ENCODE data around the gene PSG7.
"Not testable (repeated sequence)": the region's sequence is repeated elsewhere in the genome, so short reads cannot be mapped to it uniquely, and the experiment has no call there.

DNA sequence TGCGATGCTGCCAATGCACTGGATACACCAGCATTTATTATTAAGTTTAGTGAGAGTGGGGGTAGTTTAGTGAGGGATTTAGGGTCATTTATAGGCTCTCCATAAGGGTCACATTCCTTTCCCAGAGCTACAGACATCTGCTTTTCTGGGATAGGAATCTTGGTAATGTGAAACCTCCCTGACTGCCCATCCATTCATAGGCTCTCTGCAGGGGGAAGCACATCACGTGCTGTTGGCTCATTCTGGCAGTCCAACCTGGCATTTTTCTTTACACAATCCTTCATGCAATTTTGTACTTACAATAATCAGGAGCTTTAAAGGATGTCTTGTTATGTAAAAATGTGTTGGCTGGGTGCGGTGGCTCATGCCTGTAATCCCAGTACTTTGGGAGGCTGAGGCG lies 36.4 kb downstream of the PSG7 start:
- TF ChIP-seq EZH2 (IDR thresholded peaks at IDR 0.05; ENCODE audit: low read length, missing control alignments); CTCF (conservative IDR thresholded peaks at IDR 0.05 in 1 of 2, IDR thresholded peaks at IDR 0.05 in 1 of 2; ENCODE audit: low read depth in 1 of 2, low read length in 2 of 2): not testable (repeated sequence)
